M059J (cell line): ENCODE data around the gene HOXA9. TPM values are rescaled to one million over a fixed set of nuclear protein-coding genes. Genes with fewer than 3 reads are reported as not detected.

Experiments
- DNase-seq: peaks from one replicate; pipeline ENCODE4 v3.0.0-alpha.2; 2012; ENCODE audit warnings: low read depth
- total RNA-seq: library from RNA; depleted of rRNA; stranded (reverse); fragments of >200 nt; shearing (Covaris generic); gene quantifications from 2 replicates; pipeline ENCODE4 v1.2.3, GENCODE V29; 2014

Gene HOXA9
- total RNA-seq, 1 experiment from 2014 or later = 66.1 TPM

DNA sequence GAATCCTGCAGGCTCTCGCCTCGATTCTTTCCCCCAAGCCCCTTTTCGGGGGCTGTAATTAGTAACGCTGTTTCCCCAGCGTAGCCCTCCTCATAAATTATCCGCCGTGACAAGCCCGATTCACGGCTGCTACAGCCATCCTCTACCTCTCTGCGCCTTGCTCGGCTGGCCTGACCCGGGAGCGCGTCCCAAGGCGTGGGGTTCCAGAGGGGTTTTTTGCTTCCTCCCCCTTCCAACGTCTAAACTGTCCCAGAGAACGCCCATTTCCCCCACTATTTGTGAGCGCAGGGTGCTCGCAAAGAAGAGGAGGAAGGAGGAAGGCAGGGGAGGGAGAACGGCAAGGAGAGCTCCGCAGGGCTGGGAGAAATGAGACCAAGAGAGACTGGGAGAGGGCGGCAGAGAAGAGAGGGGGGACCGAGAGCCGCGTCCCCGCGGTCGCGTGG is 22.7 kb downstream of the HOXA9 start:
- DNase-seq = no peak

DNA sequence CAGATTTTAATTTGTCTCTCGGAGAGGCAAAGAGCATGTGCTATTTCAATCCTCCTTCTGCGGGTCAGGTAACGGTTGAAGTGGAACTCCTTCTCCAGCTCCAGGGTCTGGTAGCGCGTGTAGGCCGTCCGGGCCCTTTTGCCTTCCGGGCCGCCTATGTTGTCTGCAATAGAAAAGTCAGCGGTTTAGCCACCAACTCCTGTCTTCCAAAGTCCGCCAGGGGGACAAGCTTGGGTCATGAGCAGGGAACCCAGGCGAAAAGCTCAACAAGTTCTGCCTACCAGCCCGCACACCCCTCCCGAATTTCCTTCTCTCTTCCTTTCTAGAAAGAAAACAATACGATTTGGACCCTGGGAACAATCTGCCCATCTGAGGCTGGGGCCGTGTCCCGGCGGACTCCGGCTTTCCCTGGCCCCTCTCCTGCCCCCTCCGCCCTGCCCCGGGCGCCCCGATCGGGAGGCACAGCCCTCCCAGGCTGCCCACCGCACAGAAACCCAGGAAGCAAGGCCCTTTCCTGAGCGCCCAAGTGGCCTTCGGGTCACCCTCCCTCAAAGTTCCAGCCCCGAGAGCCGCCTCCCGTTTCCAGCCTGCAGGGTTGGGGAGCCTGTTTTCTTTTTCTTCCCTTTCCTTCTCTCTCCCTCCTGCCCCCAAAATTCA is 23.3 kb downstream of the HOXA9 start:
- DNase-seq = no peak

DNA sequence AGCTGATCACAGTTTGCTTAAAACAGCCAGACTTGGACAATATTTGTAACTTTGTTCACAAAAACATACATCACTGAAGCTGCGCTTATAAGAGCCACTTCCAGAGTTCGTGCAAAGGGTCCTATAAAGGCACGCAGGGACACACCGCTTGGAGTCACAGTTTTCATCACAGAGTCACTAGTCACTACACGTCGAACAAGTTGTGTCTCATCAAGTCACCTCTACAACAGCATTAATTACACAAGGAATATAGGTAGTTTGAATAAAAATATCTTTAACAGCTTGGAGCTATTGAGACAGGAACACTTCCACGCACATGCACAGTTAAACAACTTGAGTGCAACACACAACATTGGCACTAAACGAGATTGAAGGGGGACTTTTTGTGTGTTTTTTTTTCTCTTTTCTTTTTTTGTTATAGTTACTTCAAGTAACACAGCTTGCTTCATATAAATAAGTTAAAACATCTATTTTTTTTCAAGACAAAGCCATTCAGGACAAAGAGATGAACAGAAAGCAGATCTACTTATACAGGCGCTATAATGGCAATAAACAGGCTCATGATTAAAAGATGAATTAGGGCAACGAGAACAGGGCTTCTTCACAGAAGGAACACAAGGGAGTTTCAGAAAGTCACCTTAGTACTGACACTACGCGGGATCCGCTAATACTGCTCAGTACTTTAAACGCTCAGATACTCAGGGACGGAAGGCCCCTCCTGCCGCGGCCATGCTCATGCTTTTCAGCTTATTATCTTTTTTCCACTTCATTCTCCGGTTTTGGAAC is 24.0 kb downstream of the HOXA9 start:
- no peak for DNase-seq

DNA sequence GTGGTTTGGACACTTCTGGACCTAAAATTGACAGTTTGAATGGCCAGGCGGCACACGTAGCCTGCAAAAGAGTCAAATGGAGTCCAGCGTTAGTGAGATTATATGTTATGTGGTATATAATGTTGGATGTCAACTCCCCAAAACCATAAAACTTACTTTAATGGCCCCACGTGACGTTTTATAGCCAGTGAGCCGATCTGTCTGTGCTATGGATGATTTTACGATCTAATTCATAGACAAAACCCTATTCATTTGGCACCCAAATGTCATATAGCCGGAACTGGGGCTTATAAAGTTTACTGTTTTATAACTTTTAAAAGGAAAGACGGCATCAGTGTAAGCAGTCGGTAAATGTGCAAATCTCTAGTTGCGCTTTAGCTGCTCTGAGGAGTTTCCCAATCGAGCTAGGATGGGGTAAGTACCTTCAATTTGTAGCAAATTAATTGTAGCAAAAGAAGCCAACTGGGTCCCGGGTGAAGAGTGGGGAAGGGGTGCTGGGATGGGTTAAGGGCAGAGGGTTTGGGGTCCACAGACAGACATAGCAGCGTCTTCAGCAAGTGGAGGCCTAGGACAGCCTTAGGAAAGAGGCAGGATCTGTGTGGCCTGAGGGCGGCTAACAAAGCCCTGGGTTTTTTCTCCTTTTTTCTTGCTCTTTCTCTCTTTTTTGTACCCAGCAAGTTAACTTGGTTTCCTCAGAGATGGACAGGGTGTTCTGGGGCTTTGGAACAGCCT is 25.0 kb downstream of the HOXA9 start:
- no peak for DNase-seq

DNA sequence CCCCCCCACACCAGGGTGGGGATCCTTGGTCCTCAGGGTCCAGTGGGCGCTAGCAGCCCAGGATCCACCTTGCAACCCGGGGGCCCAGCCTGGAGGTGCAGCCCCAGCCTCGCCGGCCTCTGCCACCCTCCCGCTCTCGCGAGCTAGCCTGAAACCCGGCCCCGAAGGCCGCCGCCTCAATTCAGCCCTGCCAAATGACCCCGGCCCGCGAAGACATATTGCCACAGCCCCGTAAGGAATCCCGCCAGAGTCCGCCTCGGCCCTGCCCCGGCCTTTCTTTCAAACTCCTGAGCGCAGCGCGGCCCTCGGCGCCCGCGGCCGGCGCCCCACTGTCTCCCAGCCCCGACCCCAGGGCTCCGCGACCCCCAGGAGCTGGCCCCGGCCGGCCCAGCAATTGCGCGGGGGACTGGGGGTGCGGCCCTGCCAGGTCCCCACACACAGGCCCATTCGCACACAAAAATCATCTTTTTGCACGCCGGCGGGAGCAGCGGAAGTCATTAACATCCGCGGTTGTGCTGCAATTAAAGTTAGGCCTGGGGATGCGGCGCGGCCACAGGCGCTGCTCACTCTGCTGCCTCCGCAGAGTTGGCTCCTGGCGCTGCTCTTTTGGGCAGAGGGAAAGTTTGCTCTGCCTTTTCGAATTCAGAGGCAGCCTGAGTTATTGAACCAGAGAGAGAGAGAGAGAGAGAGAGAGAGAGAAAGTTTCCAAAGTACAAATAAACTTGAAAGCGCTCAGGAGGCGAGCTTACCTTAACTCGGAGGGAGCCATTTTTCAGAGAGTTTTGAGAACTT is 25.8 kb downstream of the HOXA9 start:
- DNase-seq = no peak

DNA sequence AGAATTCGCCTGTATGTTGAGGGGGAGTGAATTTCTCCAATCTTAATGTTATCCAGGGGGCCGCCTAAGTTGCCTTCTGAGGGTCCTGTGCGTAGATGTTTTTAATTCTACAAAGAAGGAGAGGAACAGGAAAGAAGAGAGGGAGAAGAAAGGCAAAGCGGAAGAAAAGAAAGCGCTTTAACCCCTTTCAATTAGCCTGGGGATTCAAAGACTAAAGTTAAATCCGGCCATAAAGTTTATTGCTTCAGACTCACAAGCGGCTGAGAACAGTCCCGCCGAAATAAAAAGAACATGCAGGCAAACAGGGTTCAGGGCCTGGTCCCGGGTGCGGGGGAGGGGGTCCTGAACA is 26.4 kb downstream of the HOXA9 start:
- no peak for DNase-seq

DNA sequence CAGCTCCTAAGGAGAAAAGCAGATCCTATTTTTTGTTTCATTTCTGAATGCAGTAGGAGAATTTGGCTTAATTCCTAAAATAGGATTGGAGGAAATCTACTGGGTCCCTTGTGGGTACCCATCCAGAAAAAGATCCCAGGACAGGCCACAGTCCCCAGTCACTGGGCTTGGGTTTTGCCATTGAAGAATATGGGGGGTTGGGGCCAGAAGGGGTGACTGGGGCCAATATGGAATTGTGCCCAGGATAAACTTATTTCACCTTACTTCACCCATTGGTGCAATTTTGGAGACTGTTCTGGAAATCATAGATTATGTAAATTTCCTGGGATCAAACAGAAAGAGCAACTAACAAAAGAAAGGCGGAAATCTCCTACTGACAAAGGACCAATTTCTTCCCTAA is 26.9 kb downstream of the HOXA9 start:
- no peak for DNase-seq

DNA sequence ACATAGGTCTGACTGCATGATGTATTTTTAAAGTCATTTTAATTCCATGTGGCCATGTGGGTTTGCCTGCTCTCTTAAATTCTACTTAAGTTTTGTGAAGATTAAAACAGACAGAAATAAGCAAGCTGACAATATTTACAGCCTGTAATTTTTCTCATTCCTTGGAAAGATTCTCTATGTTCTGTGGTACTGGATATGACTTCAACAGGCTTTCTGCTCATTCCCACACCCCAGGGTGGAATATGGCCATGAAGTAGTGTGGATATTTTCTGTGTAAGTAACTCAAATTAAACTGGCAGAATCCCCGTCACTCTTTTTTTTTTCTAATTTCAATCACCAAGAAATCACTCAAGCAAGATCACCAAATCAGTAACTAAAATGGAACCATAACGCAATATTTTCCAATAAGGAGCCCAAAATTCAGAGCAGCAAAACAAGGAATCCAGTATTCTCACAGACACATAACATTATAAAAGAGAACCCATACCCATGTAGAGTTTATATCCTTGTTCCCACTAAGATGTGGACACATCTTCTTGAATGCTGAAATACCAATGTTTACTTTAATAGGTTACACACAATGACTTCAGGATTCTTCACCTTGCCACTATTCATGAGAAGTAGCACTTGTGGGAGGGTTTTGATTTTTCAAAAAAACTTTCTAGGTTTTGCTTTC is 27.6 kb downstream of the HOXA9 start:
- no peak for DNase-seq

DNA sequence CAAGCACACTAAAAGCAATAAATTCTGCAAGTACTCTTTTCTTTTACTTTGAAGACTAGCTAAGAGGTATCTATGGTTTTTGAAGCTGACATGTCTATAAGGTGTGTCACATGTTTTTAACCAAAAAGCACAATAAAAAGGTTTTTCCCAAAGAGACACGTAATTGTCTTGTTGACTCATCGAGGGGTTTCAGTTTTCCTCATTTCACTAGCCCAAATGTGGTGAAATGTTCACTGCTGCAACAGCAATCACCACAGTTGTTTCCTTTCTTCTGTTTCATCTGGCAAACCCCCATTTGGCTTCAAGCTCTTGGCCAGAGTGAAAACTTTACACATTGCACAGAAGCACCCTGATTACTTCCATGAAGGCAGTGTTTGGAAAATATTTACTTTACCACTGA is 30.9 kb downstream of the HOXA9 start:
- peak; percentile 97 for DNase-seq

DNA sequence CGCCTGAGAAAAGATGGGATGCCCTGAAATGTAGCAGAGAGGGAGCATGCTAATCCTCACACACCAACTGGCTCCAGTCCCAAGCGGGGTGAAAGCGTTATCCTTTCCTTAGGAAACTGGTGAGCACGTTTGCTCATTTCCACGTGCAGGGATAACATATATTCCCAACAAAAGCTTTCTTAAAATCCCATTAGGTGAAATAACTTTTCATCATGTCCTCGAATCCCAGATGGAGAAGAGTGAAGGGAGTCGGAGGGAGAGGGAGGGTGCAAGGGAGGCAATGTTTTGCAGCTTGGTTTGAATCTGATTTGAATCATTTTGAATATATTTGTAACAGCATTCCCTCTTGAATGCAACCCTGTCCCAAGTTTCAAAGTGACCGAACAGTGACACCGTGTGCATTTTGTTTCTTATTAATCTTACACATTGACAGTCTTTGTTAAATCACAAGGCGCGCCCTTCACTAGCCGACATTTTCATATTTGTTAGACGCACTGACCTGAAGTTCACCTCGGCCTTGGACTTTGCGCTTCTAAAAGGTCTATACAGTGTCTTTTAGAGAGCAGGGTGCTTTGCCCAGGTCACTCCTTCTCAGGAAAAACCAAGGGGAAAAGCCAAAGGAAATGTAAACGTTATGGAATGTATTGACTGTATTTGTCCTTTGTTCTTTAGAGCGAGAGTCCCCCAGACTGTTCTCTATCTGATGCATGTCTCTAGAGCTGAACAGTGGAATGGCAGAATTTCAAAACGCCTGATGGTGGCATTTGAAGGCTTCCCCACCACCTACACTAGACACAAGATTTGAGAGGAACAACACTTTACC is 31.7 kb downstream of the HOXA9 start:
- DNase-seq = no peak

DNA sequence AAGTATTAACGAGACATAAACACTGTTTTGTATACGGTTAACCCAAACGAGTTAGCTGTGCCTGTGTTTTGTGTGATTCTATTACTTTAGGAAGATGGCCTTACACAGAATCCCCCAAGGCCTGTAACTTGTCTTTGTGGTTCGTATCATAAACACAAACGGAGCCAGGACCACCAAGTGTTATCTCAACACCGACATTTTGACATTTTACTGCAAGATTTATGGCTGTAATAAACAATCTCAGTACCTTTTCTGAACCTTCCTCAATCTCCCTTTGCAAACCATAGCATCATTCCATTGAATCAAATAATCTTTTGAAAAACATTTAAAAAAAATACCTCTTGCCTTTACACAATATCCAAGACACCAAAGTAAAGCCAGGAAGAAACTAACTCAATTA is 32.4 kb downstream of the HOXA9 start:
- no peak for DNase-seq

DNA sequence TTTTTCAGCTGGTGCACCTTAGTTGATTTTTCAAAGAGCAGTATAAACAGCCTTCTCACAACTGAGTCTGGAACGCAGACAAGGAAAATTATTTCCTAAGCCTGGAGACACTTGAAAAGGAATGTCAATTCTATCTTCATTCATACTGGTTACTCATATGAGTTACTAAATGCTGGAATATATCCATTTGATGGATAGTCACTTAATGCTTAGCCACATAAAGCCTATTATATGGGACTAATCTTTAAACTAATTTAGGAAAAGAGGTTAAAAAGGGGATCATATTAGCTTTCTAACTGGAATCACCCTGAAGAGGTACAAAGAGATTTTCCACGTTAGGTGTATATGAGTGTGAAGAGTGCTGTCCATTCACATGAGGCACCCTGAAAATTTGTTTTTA is 33.1 kb downstream of the HOXA9 start:
- DNase-seq = no peak

DNA sequence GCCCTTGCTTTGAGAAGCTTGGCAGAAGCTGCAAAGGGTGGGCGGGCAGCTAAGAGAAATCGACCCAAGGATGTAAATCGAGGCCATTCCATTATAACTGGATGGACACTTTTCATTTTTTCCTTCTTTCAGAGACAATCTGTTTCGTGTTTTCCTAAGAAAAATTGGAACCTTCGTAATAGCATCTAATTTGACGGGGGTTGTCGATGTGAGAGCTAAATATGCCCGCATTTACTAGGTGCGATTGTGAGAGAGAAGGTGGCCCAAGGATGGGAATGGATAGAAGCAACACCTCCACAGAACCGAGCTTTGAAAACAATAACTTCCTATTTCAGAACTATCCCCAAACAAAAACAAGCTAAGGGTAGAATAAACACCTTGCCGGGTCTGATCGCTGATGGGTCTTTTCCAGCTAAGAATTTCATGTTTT is 33.9 kb downstream of the HOXA9 start:
- DNase-seq = no peak

DNA sequence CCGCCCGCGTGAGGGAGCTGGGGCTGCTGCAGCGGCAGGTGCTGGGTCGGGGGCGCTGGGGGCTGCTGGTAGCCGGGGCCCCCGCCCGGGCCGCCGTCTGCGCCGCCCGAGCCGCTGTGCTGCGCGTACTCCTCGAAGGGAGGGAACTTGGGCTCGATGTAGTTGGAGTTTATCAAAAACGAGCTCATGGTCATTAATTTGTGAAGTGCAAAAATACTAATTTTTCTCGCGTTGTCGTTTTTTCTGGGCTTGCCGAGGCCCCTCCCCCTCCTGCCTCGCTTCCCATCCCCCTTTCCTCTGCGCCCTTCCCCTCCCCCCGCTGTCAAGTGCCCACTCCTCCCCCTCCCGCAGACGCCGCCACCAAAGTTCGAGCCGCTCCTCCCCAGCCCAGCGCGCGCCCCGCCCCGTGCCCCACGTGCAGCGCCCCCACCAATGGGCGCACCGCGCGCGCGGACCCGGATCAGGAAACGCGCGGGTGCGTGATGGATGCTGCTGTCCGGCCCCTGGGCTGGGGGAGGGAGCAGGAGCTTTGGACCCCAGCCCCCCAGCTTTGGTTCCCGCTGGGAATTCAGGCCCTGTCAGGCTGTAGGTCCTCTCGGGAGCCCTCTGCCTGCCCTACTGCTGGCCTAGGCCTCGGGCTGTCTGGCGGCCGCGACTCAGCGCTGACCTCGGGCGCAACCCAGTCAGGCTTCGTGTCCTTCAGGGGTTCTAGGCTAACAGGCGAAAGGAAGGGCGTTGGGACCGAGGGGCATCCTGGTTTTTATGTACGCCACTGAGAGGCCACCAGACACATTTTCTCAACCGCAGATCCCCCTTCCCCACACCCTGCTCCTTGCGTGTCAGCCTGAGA is 34.6 kb downstream of the HOXA9 start, which contains the start of gene HOXA4:
HOXA4 (minus strand) TSS at position 218 of the 850 bp plus-strand sequence; CDS start at position 194, 24 bp downstream.
- DNase-seq = peak; percentile 89

DNA sequence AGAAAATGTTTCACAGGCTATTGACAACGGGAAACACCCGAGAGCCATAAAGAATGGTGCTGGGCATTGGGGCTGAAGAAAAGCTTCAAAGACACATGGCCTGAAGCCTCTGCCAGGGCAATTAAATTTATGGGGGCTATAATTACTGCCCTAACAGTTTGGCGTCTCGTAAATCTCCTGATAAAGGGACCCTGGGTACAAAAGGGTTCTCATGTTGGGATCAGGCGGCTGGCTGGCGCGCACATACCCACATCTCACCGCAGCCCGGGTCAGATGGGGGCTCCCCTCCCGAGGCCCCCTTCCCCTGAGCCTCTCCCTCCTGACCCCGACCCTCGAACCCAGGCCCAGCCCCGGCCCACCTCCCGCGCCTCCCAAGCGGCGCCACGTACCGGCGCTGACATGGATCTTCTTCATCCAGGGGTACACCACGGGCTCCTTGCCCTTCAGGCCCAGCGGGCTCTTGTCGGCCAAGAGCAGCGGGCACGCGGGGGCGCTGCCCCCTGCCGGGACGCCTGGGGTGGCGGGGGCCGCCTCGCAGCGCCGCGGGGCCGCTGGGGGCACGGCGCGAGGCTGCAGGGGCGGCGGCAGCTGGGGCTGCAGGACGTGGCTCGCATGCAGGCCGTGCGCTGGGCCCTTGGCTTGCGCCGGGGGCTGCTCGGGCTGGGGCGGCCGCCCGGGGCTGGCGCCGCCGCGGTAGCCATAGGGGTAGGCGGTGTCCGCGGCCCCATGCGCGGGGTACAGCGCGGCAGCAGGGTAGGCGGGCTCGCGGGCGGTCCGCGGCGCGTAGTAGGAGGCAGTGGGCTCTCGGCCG is 35.4 kb downstream of the HOXA9 start:
- DNase-seq = peak; percentile 66

DNA sequence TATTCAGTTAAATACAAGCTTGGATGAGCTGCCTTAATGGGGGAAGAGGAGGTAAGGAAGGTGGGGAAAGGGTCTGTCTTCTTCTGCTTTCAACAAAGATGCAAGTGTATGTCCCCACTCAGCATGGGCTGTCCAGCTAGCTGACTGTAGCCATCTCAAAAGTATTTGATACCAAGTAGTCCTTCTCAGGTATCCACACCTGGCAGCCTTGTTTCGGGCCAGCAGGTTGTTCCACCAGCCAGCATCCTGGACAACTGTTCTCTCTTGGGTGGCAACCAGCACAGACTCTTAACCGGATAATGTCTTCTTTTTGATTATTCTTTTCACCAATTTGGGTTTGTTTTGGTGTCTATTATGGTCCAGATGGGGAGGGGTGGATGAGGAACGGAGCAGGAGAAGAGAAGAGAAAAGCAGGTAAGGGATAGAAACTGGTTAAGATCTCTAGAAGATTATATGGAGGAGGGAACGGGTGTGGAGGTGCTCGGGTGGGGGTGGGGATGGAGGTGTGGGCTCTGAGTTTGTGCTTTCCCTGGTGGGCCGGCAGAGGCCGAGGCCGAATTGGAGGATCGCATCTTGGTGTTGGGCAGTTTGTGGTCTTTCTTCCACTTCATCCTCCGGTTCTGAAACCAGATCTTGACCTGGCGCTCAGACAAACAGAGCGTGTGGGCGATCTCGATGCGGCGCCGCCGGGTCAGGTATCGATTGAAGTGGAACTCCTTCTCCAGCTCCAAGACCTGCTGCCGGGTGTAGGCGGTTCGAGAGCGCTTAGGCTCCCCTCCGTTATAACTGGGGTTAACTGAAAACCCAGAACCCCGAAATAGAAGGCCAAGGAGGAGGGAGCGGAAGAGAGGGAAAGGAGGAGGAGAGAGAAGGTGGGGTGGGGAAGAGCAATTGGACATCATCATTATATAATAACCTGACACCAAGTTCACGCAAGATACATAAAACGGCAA is 36.3 kb downstream of the HOXA9 start:
- DNase-seq = no peak

DNA sequence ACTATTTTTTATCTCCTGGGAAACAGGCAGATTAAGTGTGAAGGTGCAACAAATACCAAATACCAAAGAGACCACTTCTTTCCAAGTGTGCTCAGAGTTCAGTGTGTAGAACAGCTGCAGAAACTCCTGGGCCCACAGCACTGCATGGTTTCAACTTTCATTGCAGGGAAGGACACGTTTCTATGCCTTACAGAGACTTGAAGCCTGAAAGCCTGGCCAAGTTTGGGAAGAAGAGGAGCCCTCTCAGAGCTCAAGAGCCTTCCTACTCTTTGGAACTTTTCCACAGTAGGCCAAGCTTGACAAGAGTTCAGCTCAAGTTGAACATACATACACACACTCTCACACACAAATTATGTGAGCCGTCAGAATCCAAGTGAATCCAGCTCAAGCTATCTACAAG is 37.3 kb downstream of the HOXA9 start:
- no peak for DNase-seq
